ENCODE results near the gene TBC1D5.
A peak's percentile ranks its signal among the peaks of the same experiment; 100 is the strongest.
"Not testable (repeated sequence)": the region's sequence is repeated elsewhere in the genome, so short reads cannot be mapped to it uniquely, and the experiment has no call there.

The TBC1D5 gene

GRCh38 chr3:17707813-17708543 is 34.5 kb downstream of the TBC1D5 start:
- no peak for DNase-seq (ENCODE audit: low spot score)

GRCh38 chr3:17705991-17706390 is 36.4 kb downstream of the TBC1D5 start:
- not testable (repeated sequence) for DNase-seq (ENCODE audit: low spot score)

GRCh38 chr3:17699815-17700214 is 42.6 kb downstream of the TBC1D5 start:
- DNase-seq (ENCODE audit: low spot score) = not testable (repeated sequence)

DNA sequence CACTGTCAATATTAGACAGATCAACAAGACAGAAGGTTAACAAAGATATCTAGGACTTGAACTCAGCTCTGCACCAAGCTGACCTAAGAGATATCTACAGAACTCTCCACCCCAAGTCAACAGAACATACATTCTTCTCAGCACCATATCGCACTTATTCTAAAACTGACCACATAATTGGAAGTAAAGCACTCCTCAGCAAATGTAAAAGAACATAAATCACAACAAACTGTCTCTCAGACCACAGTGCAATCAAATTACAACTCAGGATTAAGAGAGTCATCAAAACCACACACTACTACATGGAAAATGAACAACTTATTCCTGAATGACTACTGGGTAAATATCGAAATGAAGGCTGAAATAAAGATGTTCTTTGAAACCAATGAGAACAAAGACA is 46.8 kb downstream of the TBC1D5 start:
- DNase-seq (ENCODE audit: low spot score) = not testable (repeated sequence)

DNA sequence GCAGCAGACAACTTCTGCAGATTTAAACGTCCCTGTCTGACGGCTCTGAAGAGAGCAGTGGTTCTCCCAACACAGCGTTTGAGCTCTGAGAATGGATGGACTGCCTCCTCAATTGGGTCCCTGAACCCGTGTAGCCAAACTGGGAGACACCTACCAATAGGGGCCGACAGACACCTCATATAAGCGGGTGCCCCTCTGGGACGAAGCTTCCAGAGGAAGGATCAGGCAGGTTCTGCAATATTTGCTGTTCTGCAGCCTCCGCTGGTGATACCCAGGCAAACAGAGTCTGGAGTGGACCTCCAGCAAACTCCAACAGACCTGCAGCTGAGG is 48.8 kb downstream of the TBC1D5 start:
- not testable (repeated sequence) for DNase-seq (ENCODE audit: low spot score)

DNA sequence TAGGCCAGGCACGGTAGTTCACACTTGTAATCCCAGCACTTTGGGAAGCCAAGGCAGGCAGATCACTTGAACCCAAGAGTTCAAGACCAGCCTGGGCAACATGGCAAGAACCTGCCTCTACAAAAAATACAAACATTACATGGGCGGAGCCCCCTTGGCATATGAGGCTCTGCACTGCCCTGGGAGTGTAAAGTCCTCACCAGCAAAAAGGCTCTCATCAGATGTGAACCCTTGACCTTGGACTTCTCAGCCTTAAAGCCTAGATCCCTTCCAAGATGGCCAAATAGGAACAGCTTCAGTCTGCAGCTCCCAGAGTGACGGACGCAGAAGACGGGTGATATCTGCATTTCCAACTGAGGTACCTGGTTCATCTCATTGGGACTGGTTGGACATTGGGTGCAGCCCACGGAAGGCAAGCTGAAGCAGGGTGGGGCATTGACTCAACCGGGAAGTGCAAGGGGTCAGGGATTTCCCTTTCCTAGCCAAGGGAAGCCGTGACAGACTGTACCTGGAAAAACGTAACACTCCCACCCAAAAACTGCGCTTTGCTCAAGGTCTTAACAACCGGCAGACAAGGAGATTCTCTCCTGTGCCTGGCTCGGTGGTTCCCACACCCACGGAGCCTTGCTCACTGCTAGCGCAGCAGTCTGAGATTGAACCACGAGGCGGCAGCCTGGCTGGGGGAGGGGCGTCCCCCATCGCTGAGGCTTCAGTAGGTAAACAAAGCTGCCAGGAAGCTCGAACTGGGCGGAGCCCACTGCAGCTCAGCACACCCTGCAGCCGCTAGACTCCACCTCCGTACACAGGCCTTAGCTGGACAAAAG is 49.4 kb downstream of the TBC1D5 start:
- not testable (repeated sequence) for DNase-seq (ENCODE audit: low spot score)

DNA sequence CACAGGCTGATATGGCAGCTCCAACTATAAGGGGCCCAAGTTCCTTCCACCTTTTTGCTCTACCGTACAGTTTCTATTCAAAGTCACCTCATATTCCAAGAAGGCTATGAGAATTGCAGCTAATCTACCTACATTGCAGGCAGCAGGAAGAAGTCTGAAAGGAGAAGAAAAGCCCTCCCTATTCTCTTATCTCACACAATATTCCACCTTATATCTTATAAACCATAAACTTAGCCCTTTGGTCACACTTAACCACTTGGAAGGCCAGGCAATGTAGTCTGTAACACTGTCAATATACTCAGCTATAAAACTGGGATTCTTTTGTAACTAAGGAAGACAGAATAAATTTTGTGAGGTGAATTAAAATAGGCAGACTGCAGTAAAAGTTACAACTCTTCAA is 54.9 kb downstream of the TBC1D5 start:
- DNase-seq (ENCODE audit: low spot score) = no peak

- DNase-seq (ENCODE audit: low spot score) = peak; percentile 70
Measured at GRCh38 chr3:17686613-17687012, 55.8 kb downstream of the TBC1D5 start.

DNA sequence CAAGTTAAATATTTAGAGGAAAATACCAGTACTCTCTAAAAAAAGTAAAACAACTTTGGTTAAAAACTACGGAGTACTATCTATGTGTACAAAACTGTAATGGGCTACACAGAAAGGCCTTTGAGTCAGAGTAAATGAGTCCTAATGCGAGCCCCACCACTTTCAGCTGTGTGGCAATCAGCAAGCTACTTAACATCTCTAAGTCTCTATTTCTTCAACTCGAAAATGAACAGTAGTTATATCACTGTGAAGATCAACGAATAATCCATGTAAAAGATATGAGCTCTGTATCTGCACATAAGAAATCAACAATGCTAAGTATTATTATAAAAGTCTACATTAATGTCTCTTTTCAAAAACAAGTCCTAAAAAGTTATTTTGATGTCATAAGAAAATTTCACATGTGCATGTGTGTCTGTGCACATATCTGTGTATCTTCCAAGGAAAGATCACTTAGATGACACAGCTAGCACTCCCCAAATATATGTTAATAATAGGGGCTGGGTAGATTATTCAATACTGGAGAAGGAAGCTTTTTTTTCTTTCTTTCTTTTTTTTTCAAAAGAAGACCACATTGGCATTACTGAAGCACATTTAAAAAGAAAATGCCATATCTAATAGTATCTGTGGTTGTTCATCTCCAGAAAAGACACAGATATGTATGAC is 58.8 kb downstream of the TBC1D5 start:
- no peak for DNase-seq (ENCODE audit: low spot score)

- DNase-seq (ENCODE audit: low spot score) = no peak
Measured at GRCh38 chr3:17680530-17680929, 61.9 kb downstream of the TBC1D5 start.

DNA sequence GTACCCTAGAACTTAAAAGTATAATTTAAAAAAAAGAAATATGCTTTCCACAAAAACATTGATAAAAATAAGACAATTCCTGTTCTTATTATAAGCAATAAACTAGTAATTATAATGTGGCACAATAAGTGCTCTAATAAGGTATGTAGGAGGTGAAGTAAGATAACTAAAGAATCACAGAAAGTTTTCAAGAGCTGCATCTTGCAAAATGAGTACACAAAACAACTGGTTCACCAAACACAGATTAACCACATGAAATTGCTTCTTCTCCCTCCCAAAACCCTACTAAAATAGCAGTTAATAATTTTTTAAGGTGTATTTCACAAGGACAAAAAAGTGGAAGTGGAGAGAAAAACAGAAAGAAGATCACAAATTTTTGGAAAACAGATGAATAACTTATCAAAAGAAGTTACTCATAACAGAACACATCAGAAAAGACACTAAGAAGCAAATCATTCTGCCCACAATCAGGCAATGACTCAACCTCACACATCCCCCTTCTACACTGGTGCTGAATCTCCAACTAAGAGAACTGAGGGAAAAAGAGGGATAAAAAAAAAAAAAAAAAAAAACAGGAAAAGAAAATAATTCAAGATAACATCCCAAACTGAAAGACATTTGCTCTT is 64.2 kb downstream of the TBC1D5 start:
- no peak for DNase-seq (ENCODE audit: low spot score)

GRCh38 chr3:17674082-17674686 is 68.2 kb downstream of the TBC1D5 start:
- no peak for DNase-seq (ENCODE audit: low spot score)

- DNase-seq (ENCODE audit: low spot score) = peak; percentile 64
Measured at GRCh38 chr3:17672506-17672905, 69.9 kb downstream of the TBC1D5 start.

DNA sequence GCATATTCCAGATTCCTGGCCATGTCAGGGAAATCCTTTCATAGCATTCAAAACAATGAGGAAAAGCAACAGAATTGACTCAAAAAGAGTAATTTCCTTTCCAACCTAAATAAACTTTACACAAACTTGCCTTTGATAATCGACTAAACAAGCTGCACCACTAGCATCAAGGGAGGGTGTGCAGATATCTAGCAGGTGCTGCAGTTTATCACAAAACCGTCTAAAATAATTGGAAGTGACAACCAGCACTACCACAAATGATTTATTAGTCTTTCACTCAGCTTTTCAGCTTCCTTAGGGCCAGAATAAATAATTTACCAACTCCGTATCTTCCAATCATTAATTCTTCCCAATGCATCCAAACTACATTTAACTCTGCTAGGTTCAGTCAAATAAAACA is 71.7 kb downstream of the TBC1D5 start:
- DNase-seq (ENCODE audit: low spot score) = no peak

GRCh38 chr3:17664923-17665322 is 77.5 kb downstream of the TBC1D5 start:
- no peak for DNase-seq (ENCODE audit: low spot score)

DNA sequence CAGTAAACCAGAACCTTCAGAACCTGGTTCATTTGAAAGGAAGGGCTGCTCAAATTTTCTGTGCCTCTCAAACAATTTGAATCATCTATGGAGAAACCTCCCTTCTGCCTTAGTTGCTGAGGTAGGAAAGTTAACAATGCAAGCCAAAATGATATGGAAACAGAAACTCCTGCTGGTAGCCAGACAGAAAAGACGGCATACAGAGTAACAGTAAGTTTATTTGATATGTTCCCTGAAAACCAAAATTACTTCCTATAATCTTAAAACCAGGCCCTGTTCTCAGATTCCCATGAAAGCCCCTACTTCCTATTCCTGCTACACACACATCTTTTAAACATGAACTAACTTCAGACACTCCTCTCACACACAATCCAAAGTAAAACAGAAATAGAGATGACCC is 86.2 kb downstream of the TBC1D5 start:
- no peak for DNase-seq (ENCODE audit: low spot score)

DNA sequence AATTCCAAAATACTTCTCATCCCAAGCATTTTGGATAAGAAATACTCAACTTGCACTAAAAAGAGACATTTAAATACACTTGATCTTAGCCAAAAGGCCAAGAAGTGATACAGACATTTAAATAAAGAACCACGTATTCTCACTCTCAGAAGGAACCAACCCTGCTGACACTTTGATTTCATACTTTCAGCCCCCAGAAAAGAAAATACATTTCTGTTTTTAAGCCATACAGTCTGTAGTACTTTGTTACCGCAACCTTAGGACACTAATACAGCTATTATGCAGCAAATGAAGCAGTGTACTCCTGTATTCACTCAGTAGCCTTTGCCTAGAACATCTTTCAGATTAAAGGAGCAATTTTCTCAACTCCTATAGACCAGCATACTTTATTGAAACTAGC is 86.7 kb downstream of the TBC1D5 start:
- no peak for DNase-seq (ENCODE audit: low spot score)

- DNase-seq (ENCODE audit: low spot score) = not testable (repeated sequence)
Measured at GRCh38 chr3:17649748-17650147, 92.7 kb downstream of the TBC1D5 start.

DNA sequence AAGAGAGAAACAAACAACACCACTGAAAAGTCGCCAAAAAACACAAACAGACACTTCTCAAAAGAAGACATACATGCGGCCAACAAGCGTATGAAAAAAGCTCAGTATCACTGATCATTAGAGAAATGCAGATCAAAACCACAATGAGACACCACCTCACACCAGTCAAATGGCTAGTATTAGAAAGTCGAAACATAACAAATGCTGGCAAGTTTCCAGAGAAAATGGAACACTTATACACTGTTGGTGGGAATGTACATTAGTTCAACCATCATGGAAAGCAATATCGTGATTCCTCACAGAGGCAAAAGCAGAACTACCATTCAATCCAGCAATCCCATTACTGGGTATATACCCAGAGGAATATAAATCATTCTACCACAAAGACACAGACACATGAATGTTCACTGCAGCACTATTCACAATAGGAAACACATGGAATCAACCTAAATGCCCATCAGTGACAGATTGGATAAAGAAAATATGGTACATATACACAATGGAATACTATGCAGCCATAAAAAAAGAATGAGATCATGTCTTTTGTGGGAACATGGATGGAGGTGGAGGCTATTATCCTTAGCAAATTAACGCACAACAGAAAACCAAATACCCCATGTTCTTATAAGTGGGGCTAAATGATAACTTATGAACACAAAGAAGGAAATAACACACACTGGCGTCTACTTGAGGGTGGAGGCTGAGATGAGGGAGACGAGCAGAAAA is 93.6 kb downstream of the TBC1D5 start:
- not testable (repeated sequence) for DNase-seq (ENCODE audit: low spot score)

- peak; percentile 81 for DNase-seq (ENCODE audit: low spot score)
Measured at GRCh38 chr3:17645074-17645698, 97.2 kb downstream of the TBC1D5 start.

DNA sequence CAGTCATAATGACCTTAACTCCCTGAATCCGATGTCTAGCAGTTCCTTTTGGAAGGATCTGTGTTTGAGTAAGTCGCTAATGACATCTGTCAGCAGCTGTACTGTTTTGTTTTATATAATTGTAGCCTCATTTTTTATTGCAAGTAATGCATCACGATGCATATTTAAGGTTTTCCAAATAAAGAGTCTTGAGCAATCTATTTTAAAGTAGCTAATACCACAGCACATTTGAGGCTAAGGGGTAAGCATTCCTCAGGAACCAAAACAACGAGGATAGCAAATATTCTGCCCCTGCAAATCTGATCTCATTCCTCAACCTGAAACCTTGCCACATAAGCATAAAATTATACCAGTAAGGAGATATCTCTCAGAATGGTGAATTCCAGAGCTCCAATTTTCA is 98.7 kb downstream of the TBC1D5 start:
- no peak for DNase-seq (ENCODE audit: low spot score)

All from globus pallidus (tissue), 1 donor.